IPS-20b (cell line): ENCODE measurements around the gene OR2C1.

ENCODE experiments used
- H3K27ac ChIP-seq: one replicate; pipeline ENCODE4 v1.5.1; 2013; ENCODE audit warnings: low read length
- H3K27me3 ChIP-seq: 2 replicates; pipeline ENCODE4 v1.6.1; 2013; ENCODE audit warnings: mild to moderate bottlenecking, low read length, inconsistent platforms; ENCODE audit not compliant: insufficient read depth
- H3K36me3 ChIP-seq: 2 replicates; pipeline ENCODE4 v1.6.1; 2013; ENCODE audit warnings: low read depth, mild to moderate bottlenecking, inconsistent platforms, low read length, moderate library complexity; ENCODE audit not compliant: insufficient read depth
- H3K4me1 ChIP-seq: 2 replicates; pipeline ENCODE4 v1.6.1; 2013; ENCODE audit warnings: mild to moderate bottlenecking, control low read depth, inconsistent platforms, low read length, moderate library complexity; ENCODE audit not compliant: insufficient read depth
- H3K4me3 ChIP-seq: 2 replicates; pipeline ENCODE4 v1.5.1; 2013; ENCODE audit warnings: mild to moderate bottlenecking, low read length, inconsistent platforms
- H3K9ac ChIP-seq: 2 replicates; pipeline ENCODE4 v1.6.1; 2013; ENCODE audit warnings: low read depth, mild to moderate bottlenecking, inconsistent platforms, low read length, moderate library complexity
- H3K9me3 ChIP-seq: 2 replicates; pipeline ENCODE4 v1.6.1; 2013; ENCODE audit warnings: mild to moderate bottlenecking, low read depth, low read length, inconsistent platforms; ENCODE audit not compliant: insufficient read depth

Gene OR2C1

GRCh38 chr16:3356118-3356517, 429 bp downstream of the OR2C1 start:
- no peak overlapping the region for H3K4me3 ChIP-seq
- no peaks in the 10 kb centered on the region for H3K4me1 ChIP-seq
- no peaks in the 10 kb centered on the region for H3K36me3 ChIP-seq
- no peak overlapping the region for H3K9ac ChIP-seq
- H3K9me3 ChIP-seq: peaks cover 39% of the 10 kb centered on the region
- H3K27me3 ChIP-seq: no peaks in the 10 kb centered on the region
- no peak overlapping the region for H3K27ac ChIP-seq

GRCh38 chr16:3358871-3359270, 3.2 kb downstream of the OR2C1 start:
- Histone ChIP-seq H3K4me1 (no peaks in the 10 kb centered on the region), H3K27me3 (no peaks in the 10 kb centered on the region), H3K9ac (no peak overlapping the region), H3K27ac (no peak overlapping the region), H3K4me3 (no peak overlapping the region), H3K9me3 (peaks cover 48% of the 10 kb centered on the region), H3K36me3 (no peaks in the 10 kb centered on the region)

GRCh38 chr16:3362931-3363330, 7.2 kb downstream of the OR2C1 start:
- H3K27ac ChIP-seq: no peak overlapping the region
- H3K27me3 ChIP-seq: no peaks in the 10 kb centered on the region
- H3K9me3 ChIP-seq: peaks cover 32% of the 10 kb centered on the region; the same call in 1 of the 2 replicates
- no peaks in the 10 kb centered on the region for H3K36me3 ChIP-seq
- H3K4me3 ChIP-seq: no peak overlapping the region
- H3K4me1 ChIP-seq: no peaks in the 10 kb centered on the region
- H3K9ac ChIP-seq: no peak overlapping the region

- H3K9ac ChIP-seq: no peak overlapping the region
Measured at GRCh38 chr16:3363793-3364192, 8.1 kb downstream of the OR2C1 start.

GRCh38 chr16:3364774-3365427, 9.2 kb downstream of the OR2C1 start:
- H3K4me3 ChIP-seq: no peak overlapping the region
- H3K9ac ChIP-seq: no peak overlapping the region
- no peaks in the 10 kb centered on the region for H3K27me3 ChIP-seq
- no peaks in the 10 kb centered on the region for H3K36me3 ChIP-seq
- H3K9me3 ChIP-seq: peaks cover 29% of the 10 kb centered on the region
- no peaks in the 10 kb centered on the region for H3K4me1 ChIP-seq
- no peak overlapping the region for H3K27ac ChIP-seq

More at GRCh38 chr16:3363793-3364192, 8.1 kb downstream of the OR2C1 start:
- H3K4me3 ChIP-seq: no peak overlapping the region
- H3K9me3 ChIP-seq: peaks cover 32% of the 10 kb centered on the region; the same call in 1 of the 2 replicates
- no peaks in the 10 kb centered on the region for H3K27me3 ChIP-seq
- H3K36me3 ChIP-seq: no peaks in the 10 kb centered on the region
- H3K27ac ChIP-seq: no peak overlapping the region
- no peaks in the 10 kb centered on the region for H3K4me1 ChIP-seq

GRCh38 chr16:3369073-3369472, 13.4 kb downstream of the OR2C1 start:
- no peaks in the 10 kb centered on the region for H3K36me3 ChIP-seq
- H3K9ac ChIP-seq: no peak overlapping the region
- no peak overlapping the region for H3K27ac ChIP-seq
- H3K4me3 ChIP-seq: no peak overlapping the region
- H3K27me3 ChIP-seq: no peaks in the 10 kb centered on the region
- no peaks in the 10 kb centered on the region for H3K4me1 ChIP-seq
- H3K9me3 ChIP-seq: peaks cover 25% of the 10 kb centered on the region

- no peaks in the 10 kb centered on the region for H3K27me3 ChIP-seq
- no peak overlapping the region for H3K27ac ChIP-seq
- H3K4me3 ChIP-seq: no peak overlapping the region
- H3K9ac ChIP-seq: no peak overlapping the region
- no peaks in the 10 kb centered on the region for H3K36me3 ChIP-seq
- H3K4me1 ChIP-seq: no peaks in the 10 kb centered on the region
- peaks cover 71% of the 10 kb centered on the region for H3K9me3 ChIP-seq
Measured at GRCh38 chr16:3375680-3376079, 20.0 kb downstream of the OR2C1 start.

GRCh38 chr16:3377917-3378316, 22.2 kb downstream of the OR2C1 start:
- Histone ChIP-seq H3K4me3 (no peak overlapping the region), H3K36me3 (peaks cover 15% of the 10 kb centered on the region), H3K4me1 (no peaks in the 10 kb centered on the region), H3K9me3 (peaks cover 90% of the 10 kb centered on the region), H3K27me3 (no peaks in the 10 kb centered on the region), H3K27ac (no peak overlapping the region), H3K9ac (no peak overlapping the region)

- Histone ChIP-seq H3K9me3 (peaks cover 82% of the 10 kb centered on the region), H3K4me1 (no peaks in the 10 kb centered on the region), H3K27me3 (no peaks in the 10 kb centered on the region), H3K27ac (no peak overlapping the region), H3K9ac (no peak overlapping the region), H3K36me3 (peaks cover 50% of the 10 kb centered on the region), H3K4me3 (peak overlapping the region; percentile 29; the same call in 1 of the 2 replicates)
Measured at GRCh38 chr16:3383045-3383448, 27.4 kb downstream of the OR2C1 start.

- peaks cover 34% of the 10 kb centered on the region for H3K9me3 ChIP-seq
Measured at GRCh38 chr16:3388325-3388724, 32.6 kb downstream of the OR2C1 start.

GRCh38 chr16:3389663-3390338, 34.1 kb downstream of the OR2C1 start:
- no peaks in the 10 kb centered on the region for H3K4me1 ChIP-seq
- H3K9ac ChIP-seq: no peak overlapping the region
- no peaks in the 10 kb centered on the region for H3K27me3 ChIP-seq
- H3K4me3 ChIP-seq: no peak overlapping the region
- H3K27ac ChIP-seq: no peak overlapping the region
- H3K36me3 ChIP-seq: peaks cover 74% of the 10 kb centered on the region
- peaks cover 19% of the 10 kb centered on the region for H3K9me3 ChIP-seq

More at GRCh38 chr16:3388325-3388724, 32.6 kb downstream of the OR2C1 start:
- Histone ChIP-seq H3K4me1 (no peaks in the 10 kb centered on the region), H3K9ac (no peak overlapping the region), H3K4me3 (no peak overlapping the region), H3K36me3 (peaks cover 75% of the 10 kb centered on the region), H3K27ac (no peak overlapping the region), H3K27me3 (no peaks in the 10 kb centered on the region)

GRCh38 chr16:3400446-3400778, 44.7 kb downstream of the OR2C1 start:
- Histone ChIP-seq H3K9ac (peak overlapping the region; percentile 86), H3K4me3 (peak overlapping the region; percentile 84), H3K27ac (no peak overlapping the region), H3K4me1 (no peaks in the 10 kb centered on the region), H3K9me3 (peaks cover 20% of the 10 kb centered on the region; the same call in 1 of the 2 replicates), H3K36me3 (peaks cover 51% of the 10 kb centered on the region), H3K27me3 (no peaks in the 10 kb centered on the region)
